GM19035 (cell line): ENCODE data around the gene SMIM10L2A.
"Not testable (repeated sequence)": the region's sequence is repeated elsewhere in the genome, so short reads cannot be mapped to it uniquely, and the experiment has no call there.

Experiments used
- ATAC-seq: cut with Tn5 transposase; IDR thresholded peaks from one replicate; pipeline ENCODE4 v1.9.1; 2021; ENCODE audit not compliant: unreplicated experiment

The SMIM10L2A gene

GRCh38 chrX:135421932-135422809 lies at the start of gene SMIM10L2A:
Gene SMIM10L2A, plus strand, starts transcription at chrX:135421944. Its CDS starts 188 bp downstream, at chrX:135422132.
- peak; percentile 57 for ATAC-seq

- no peak for ATAC-seq
These were observed 48.4 kb upstream of the SMIM10L2A start for GRCh38 chrX:135373357-135373756.

- ATAC-seq = no peak
These were observed 39.5 kb upstream of the SMIM10L2A start for GRCh38 chrX:135382260-135382659.

GRCh38 chrX:135383249-135383648 lies 38.5 kb upstream of the SMIM10L2A start:
- no peak for ATAC-seq

- ATAC-seq = no peak
These were observed 37.4 kb upstream of the SMIM10L2A start for GRCh38 chrX:135384161-135384836.

GRCh38 chrX:135388841-135389240 lies 32.9 kb upstream of the SMIM10L2A start:
- ATAC-seq = no peak

- ATAC-seq = no peak
These were observed 32.5 kb upstream of the SMIM10L2A start for GRCh38 chrX:135389243-135389642.

GRCh38 chrX:135389717-135390116 lies 32.0 kb upstream of the SMIM10L2A start:
- ATAC-seq = no peak

GRCh38 chrX:135391734-135392133 lies 30.0 kb upstream of the SMIM10L2A start:
- no peak for ATAC-seq

- no peak for ATAC-seq
These were observed 28.7 kb upstream of the SMIM10L2A start for GRCh38 chrX:135393051-135393450.

GRCh38 chrX:135395064-135395463 lies 26.7 kb upstream of the SMIM10L2A start:
- ATAC-seq = no peak

GRCh38 chrX:135396109-135396508 lies 25.6 kb upstream of the SMIM10L2A start:
- ATAC-seq = no peak

- no peak for ATAC-seq
These were observed 25.2 kb upstream of the SMIM10L2A start for GRCh38 chrX:135396566-135396965.

- no peak for ATAC-seq
These were observed 24.1 kb upstream of the SMIM10L2A start for GRCh38 chrX:135397652-135398051.

GRCh38 chrX:135403374-135403773 lies 18.4 kb upstream of the SMIM10L2A start:
- ATAC-seq = no peak

GRCh38 chrX:135406428-135406827 lies 15.3 kb upstream of the SMIM10L2A start:
- ATAC-seq = not testable (repeated sequence)

- ATAC-seq = peak; percentile 45
These were observed 12.9 kb upstream of the SMIM10L2A start for GRCh38 chrX:135408794-135409193.

- no peak for ATAC-seq
These were observed 10.7 kb upstream of the SMIM10L2A start for GRCh38 chrX:135410861-135411627.

GRCh38 chrX:135411893-135412292 lies 9.9 kb upstream of the SMIM10L2A start:
- ATAC-seq = no peak

GRCh38 chrX:135416546-135416945 lies 5.2 kb upstream of the SMIM10L2A start:
- ATAC-seq = no peak

- no peak for ATAC-seq
These were observed 913 bp upstream of the SMIM10L2A start for GRCh38 chrX:135420831-135421230.
